NCI-H460 (cell line): ENCODE measurements around the gene CLCF1. TPM values are rescaled to one million over a fixed set of nuclear protein-coding genes. Genes with fewer than 3 reads are reported as not detected.

Experiments
- DNase-seq: peaks from one replicate; pipeline ENCODE4 v3.0.0-alpha.2; 2016; ENCODE audit warnings: low read depth; ENCODE audit errors: extremely low read depth
- total RNA-seq: library from RNA; depleted of rRNA; stranded (reverse); fragments of >200 nt; shearing (Covaris generic); gene quantifications from 2 replicates; pipeline ENCODE4 v1.2.3, GENCODE V29; 2014

CLCF1 gene
- total RNA-seq, 1 experiment from 2014 or later = 5.3 TPM

GRCh38 chr11:67364169-67364568 is 9.2 kb downstream of the CLCF1 start:
- no peak for DNase-seq

GRCh38 chr11:67357831-67358670 is 15.3 kb downstream of the CLCF1 start:
- no peak for DNase-seq

GRCh38 chr11:67356864-67357561 is 16.4 kb downstream of the CLCF1 start:
- DNase-seq = peak; percentile 78

GRCh38 chr11:67356387-67356863 is 17.0 kb downstream of the CLCF1 start:
- no peak for DNase-seq

GRCh38 chr11:67355794-67356386 is 17.5 kb downstream of the CLCF1 start:
- DNase-seq = no peak

- no peak for DNase-seq
These were observed 18.2 kb downstream of the CLCF1 start for GRCh38 chr11:67355023-67355793.

GRCh38 chr11:67354075-67355022 is 19.0 kb downstream of the CLCF1 start:
- peak; percentile 89 for DNase-seq

GRCh38 chr11:67353317-67354074 is 19.9 kb downstream of the CLCF1 start, which contains the start of gene POLD4:
Gene POLD4, minus strand, starts transcription at chr11:67353546. Its CDS starts 147 bp downstream, at chr11:67353399.
- DNase-seq = peak; percentile 89

GRCh38 chr11:67352546-67353316 is 20.7 kb downstream of the CLCF1 start:
- DNase-seq = no peak

- peak; percentile 57 for DNase-seq
These were observed 22.0 kb downstream of the CLCF1 start for GRCh38 chr11:67351275-67352005.

- no peak for DNase-seq
These were observed 23.4 kb downstream of the CLCF1 start for GRCh38 chr11:67349928-67350465.

- DNase-seq = no peak
These were observed 23.9 kb downstream of the CLCF1 start for GRCh38 chr11:67349457-67349856.

- no peak for DNase-seq
These were observed 24.4 kb downstream of the CLCF1 start for GRCh38 chr11:67349036-67349435.

- no peak for DNase-seq
These were observed 25.2 kb downstream of the CLCF1 start for GRCh38 chr11:67347964-67348749.

GRCh38 chr11:67345920-67346819 is 27.2 kb downstream of the CLCF1 start:
- peak; percentile 76 for DNase-seq
